Measurements from ENCODE around the gene CXXC5.

- TF ChIP-seq BHLHE40 (IDR thresholded peaks at IDR 0.05; ENCODE audit: low read depth, low read length) (no peak), SMC3 (IDR thresholded peaks at IDR 0.05; ENCODE audit: low read depth, low read length) (peak; percentile 59), POLR2A (IDR thresholded peaks at IDR 0.05; ENCODE audit: low read depth, low read length) (no peak), NFE2L2 (IDR thresholded peaks at IDR 0.05; ENCODE audit: low read depth, low read length) (no peak), ELK1 (IDR thresholded peaks at IDR 0.05; ENCODE audit: borderline replicate concordance, low read depth, low read length) (no peak), MXI1 (IDR thresholded peaks at IDR 0.05; ENCODE audit: borderline replicate concordance, low read depth, low read length) (peak; percentile 35; the same call in 1 of the 2 replicates), CEBPB (IDR thresholded peaks at IDR 0.05; ENCODE audit: low read depth, low read length) (no peak), USF2 (IDR thresholded peaks at IDR 0.05; ENCODE audit: low read depth, low read length) (no peak), RCOR1 (IDR thresholded peaks at IDR 0.05; ENCODE audit: insufficient replicate concordance, low read length) (peak; percentile 94), CHD1 (IDR thresholded peaks at IDR 0.05; ENCODE audit: low read depth, low read length) (no peak)
- TF ChIP-seq, protein P1, sequence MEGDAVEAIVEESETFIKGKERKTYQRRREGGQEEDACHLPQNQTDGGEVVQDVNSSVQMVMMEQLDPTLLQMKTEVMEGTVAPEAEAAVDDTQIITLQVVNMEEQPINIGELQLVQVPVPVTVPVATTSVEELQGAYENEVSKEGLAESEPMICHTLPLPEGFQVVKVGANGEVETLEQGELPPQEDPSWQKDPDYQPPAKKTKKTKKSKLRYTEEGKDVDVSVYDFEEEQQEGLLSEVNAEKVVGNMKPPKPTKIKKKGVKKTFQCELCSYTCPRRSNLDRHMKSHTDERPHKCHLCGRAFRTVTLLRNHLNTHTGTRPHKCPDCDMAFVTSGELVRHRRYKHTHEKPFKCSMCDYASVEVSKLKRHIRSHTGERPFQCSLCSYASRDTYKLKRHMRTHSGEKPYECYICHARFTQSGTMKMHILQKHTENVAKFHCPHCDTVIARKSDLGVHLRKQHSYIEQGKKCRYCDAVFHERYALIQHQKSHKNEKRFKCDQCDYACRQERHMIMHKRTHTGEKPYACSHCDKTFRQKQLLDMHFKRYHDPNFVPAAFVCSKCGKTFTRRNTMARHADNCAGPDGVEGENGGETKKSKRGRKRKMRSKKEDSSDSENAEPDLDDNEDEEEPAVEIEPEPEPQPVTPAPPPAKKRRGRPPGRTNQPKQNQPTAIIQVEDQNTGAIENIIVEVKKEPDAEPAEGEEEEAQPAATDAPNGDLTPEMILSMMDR (conservative IDR thresholded peaks at IDR 0.05; ENCODE audit: low read depth, low read length), result peak; percentile 77
Measured at GRCh38 chr5:139635606-139636206, 12.4 kb upstream of the CXXC5 start.

Measured in IMR-90 (cell line).